H7 (cell line): ENCODE results near the gene BUD23. TPM values are rescaled to one million over a fixed set of nuclear protein-coding genes. Genes with fewer than 3 reads are reported as not detected.
A peak's percentile ranks its signal among the peaks of the same experiment; 100 is the strongest.

ENCODE experiments used
- DNase-seq: peaks from one replicate; pipeline ENCODE4 v3.0.0; 2012
- H3K27me3 ChIP-seq: 2 replicates; pipeline ENCODE4 v1.6.0; 2011; ENCODE audit warnings: mild to moderate bottlenecking, low read length; ENCODE audit not compliant: control insufficient read depth, insufficient read depth
- H3K36me3 ChIP-seq: replicated peaks from 2 replicates; pipeline ENCODE4 v1.5.1; 2011; ENCODE audit warnings: low read length; ENCODE audit not compliant: control insufficient read depth, insufficient read depth
- H3K4me3 ChIP-seq: 2 replicates; pipeline ENCODE4 v1.5.1; 2011; ENCODE audit warnings: low read depth, mild to moderate bottlenecking, control low read depth, low read length, moderate library complexity; ENCODE audit not compliant: insufficient read depth
- total RNA-seq: library from RNA; depleted of rRNA; stranded (reverse); fragments of >200 nt; shearing (Covaris generic); gene quantifications from 2 replicates; pipeline ENCODE4 v1.2.3, GENCODE V29; 2014

BUD23 gene
- total RNA-seq, 1 experiment from 2014 or later = 48.0 TPM

DNA sequence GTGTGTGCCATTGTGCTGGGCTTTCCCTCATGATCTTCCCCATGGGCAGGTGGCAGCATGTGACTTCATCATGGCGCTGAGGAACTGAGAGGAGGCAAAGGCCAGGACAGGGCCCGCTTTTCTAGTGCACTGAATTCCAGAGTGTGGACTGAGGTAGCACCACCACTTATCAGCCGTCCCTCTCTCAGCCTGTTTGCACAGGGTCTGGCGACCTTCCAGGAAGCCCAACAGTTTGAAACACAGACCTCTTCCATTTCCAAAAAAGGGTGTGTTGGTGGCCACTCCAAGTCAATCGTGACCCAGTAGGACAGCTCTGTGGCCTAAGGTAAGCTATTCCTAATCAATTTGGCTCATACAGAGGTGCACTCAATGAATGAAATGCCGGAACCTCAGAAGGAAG lies 4.5 kb upstream of the BUD23 start:
- no peak for DNase-seq
- no peaks in the 10 kb centered on the region for H3K27me3 ChIP-seq
- H3K4me3 ChIP-seq = no peak overlapping the region
- peaks cover 3% of the 10 kb centered on the region for H3K36me3 ChIP-seq

DNA sequence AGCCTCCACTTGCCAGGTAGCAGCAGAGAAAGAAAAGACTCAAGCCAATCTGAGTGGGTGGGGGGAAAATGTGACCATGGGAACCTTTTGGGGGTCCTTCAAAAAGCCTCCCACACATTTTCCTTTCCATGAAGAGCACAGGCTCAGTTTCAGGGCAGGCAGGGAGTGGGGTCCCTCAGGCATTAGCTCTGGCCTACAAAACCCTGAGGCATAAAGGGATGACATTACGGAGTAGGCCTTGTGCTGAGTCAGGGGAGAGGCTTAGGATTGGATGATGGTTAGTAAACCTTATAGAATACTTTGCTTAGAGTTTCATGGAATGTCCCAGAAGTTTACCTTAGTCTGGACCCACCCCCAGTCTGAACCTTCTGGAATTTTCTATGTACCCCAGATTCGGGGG lies 3.7 kb upstream of the BUD23 start:
- no peak overlapping the region for H3K4me3 ChIP-seq
- H3K36me3 ChIP-seq = peaks cover 3% of the 10 kb centered on the region
- no peaks in the 10 kb centered on the region for H3K27me3 ChIP-seq
- no peak for DNase-seq

DNA sequence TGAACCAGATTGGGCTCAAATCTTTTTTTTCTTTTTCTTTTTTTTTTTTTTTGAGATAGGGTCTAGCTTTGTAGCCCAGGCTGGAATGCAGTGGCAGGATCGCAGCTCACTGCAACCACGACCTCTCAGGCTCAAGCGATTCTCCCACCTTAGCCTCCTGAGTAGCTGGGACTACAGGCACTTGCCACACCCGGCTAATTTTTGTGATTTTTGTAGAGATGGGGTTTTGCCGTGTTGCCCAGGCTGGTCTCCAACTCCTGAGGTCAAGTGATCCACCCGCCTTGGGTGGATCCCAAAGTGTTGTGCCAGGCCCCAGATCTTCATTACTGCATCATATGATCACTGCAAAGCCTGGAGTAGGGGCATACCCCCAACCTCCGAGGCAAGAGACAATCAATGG lies 2.9 kb upstream of the BUD23 start:
- Histone ChIP-seq H3K4me3 (no peak overlapping the region), H3K36me3 (peaks cover 3% of the 10 kb centered on the region), H3K27me3 (no peaks in the 10 kb centered on the region)
- DNase-seq = no peak

DNA sequence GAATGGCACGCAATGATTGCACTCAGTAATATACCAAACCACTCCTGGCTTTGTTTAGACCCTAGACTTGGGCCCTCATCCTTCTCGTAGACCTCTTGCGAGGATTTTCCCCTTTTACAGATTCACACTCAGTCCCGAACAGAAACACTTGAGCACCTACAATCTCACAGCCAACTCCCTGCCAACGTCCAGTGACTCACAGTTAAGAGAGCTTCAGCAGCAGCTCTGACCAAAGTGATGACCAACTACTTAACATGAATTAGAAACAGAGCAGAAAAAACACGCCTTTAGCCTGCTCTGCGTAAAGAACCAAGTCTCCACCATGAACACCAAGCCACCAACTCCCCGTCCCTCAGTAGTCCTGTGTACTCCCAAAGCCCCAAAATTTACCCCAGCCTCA lies 2.4 kb upstream of the BUD23 start:
- no peak for DNase-seq
- no peaks in the 10 kb centered on the region for H3K27me3 ChIP-seq
- no peak overlapping the region for H3K4me3 ChIP-seq
- H3K36me3 ChIP-seq = peaks cover 3% of the 10 kb centered on the region

DNA sequence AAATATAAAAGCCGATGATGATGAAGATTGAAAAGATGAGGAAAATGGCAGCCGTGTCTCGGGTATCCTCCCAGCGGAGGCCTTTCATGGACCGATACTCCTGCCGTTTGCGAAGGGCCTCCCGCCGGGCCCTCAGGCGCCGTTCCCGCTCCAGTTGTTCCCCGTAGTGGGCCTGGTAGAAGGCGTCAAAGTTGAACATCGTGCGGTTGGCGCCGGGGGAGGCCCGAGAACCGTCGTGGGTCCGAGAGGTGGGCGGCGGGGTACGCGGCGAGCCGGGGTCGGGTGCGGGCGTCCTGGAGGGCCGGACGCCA lies 697 bp upstream of the BUD23 start:
- DNase-seq = peak; percentile 73

DNA sequence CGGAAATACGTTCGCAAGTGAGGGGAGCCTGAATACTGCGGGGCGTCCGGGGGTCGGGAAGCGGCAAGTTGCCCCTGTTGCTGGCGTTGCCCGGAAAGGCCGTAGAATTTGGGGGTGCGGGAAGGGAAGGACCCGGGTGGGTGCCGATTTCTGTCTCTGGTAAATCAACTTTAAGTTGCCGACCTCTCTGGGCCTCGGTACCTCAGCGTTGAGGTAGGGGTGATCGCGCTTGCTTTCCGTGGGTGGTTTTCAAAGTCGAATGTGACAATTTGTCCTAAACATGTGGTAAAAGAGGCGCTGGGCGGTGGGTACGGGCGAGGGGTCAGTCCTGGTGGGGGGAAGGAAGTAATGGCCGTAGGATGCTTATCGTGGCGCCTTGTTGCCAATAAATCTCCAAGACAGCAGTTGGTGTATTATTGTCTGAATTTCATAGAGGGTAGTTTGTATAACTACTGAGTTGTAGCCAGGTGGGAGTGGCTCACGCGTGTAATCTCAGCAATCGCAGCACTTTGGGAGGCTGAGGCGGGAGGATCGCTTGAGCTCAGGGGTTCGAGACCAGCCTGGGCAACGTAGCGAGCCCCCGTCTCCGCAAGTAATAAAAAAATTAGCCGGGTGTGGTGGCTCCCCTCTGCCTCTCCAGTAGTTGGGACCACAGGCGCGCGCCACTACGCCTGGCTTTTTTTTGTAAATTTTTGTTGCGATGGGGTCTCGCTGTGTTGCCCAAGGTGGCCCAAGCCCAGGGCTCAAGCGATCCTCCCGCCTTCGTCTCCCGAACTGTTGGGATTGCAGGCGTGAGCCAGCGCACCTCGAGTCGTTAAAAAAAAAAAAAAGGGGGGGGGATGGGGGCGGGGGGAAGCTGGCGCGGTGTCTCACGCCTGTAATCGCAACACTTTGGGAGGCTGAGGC lies 644 bp downstream of the BUD23 start:
- H3K4me3 ChIP-seq = peak overlapping the region; percentile 95

More for the DNA sequence above, 697 bp upstream of the BUD23 start:
- Histone ChIP-seq H3K4me3 (peak overlapping the region; percentile 95), H3K36me3 (peaks cover 6% of the 10 kb centered on the region), H3K27me3 (no peaks in the 10 kb centered on the region)

DNA sequence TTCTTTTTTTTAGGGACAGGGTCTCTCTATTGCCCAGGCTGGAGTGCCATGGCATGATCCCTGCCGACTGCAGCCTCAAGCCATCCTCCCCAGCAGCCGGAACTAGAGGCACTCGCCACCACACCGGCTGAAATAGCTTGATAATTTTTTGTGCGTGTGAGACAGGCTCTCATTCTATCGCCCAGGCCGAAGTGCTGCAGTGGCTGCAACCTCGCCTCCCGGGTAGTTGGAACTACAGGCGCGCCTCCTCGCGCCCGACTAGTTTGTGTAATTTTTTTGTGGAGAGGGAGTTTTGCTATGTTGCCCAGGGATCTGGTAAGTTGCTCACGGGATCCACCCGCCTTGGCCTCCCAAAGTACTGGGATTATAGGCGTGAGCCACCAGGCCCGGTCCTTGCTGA lies 1.9 kb downstream of the BUD23 start:
- Histone ChIP-seq H3K4me3 (no peak overlapping the region), H3K36me3 (peaks cover 10% of the 10 kb centered on the region), H3K27me3 (no peaks in the 10 kb centered on the region)
- DNase-seq = no peak

More for the DNA sequence above, 644 bp downstream of the BUD23 start:
- Histone ChIP-seq H3K27me3 (no peaks in the 10 kb centered on the region), H3K36me3 (peaks cover 8% of the 10 kb centered on the region)
- DNase-seq = peak; percentile 62

DNA sequence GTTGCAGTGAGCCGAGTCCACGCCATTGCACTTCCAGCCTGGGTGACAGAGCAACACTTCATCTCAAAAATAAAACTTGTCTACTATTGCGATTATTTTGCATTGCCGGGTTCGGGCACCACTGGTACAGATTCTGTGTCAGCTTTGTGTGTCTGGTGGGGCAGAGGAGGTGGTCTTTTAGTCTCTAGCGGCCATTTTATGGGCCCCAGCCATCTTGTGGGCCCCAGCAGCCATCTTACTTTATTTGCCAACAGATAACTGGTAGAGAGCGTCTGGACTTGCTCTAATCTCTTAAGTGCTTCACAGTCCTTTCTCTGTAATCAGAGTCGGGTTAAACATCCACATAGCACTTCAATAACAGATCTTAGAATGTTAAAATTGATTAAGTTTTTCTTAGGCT lies 4.9 kb downstream of the BUD23 start:
- H3K27me3 ChIP-seq = no peaks in the 10 kb centered on the region
- H3K4me3 ChIP-seq = no peak overlapping the region
- peaks cover 29% of the 10 kb centered on the region for H3K36me3 ChIP-seq
- DNase-seq = no peak

DNA sequence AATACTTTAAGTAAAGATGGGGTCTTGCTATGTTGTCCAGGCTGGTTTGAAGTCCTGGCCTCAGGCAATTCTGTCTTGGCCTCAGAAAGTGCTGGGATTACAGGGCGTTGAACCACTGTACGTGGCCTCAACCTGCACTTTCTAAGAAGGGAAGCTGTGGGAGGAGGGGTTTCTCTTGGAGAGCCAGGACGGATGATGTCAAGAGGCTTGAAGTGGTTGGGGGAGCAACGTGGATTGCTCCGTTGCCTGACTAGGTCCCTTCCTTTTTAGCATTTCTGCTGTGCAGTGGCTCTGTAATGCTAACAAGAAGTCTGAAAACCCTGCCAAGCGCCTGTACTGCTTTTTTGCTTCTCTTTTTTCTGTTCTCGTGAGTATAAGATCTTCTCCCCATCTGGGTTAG lies 7.2 kb downstream of the BUD23 start:
- peaks cover 39% of the 10 kb centered on the region for H3K36me3 ChIP-seq
- DNase-seq = no peak

DNA sequence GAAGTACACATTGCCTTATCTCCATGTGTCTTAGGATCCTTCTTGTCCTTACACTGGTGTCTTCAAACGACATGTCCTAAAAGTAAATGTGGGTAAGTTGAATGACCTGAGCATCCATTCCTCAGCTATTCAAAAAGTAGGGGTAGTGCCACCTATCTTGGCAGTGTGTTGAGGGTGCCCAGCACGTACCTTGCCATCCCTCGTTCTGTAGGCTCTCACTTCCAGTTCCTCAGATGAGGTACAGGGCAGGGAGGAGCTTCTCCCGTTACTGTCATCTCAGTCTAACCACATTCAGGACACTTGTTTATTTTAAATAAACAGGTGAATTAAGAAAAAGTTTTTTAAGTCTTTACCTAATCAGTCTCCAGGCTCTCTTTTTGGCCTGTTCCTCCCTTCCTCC lies 13.0 kb downstream of the BUD23 start:
- no peaks in the 10 kb centered on the region for H3K27me3 ChIP-seq
- no peak for DNase-seq
- no peak overlapping the region for H3K4me3 ChIP-seq
- peaks cover 36% of the 10 kb centered on the region for H3K36me3 ChIP-seq

More for the DNA sequence above, 7.2 kb downstream of the BUD23 start:
- no peaks in the 10 kb centered on the region for H3K27me3 ChIP-seq
- no peak overlapping the region for H3K4me3 ChIP-seq

DNA sequence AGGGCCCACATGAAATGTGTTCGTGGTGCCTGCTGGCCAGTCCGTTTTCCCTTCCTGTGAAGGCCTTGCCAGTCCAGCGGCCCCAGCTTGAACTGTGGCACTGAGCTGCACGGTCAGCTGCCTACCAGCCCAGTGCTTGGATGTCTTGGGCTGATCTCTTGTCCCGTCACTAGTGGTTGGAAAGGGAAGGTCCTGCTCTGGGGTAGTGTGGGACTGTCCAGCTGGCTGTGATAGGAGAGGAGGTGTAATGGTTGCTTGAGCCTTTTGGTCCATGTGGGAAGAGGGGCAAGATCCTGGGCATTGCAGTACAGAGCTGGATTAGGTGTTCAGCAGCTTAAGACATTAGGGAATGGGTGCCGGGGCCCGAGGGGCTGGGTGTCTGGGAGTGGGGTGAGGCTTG lies 15.0 kb downstream of the BUD23 start:
- H3K4me3 ChIP-seq = no peak overlapping the region
- no peaks in the 10 kb centered on the region for H3K27me3 ChIP-seq
- DNase-seq = no peak
- peaks cover 24% of the 10 kb centered on the region for H3K36me3 ChIP-seq

DNA sequence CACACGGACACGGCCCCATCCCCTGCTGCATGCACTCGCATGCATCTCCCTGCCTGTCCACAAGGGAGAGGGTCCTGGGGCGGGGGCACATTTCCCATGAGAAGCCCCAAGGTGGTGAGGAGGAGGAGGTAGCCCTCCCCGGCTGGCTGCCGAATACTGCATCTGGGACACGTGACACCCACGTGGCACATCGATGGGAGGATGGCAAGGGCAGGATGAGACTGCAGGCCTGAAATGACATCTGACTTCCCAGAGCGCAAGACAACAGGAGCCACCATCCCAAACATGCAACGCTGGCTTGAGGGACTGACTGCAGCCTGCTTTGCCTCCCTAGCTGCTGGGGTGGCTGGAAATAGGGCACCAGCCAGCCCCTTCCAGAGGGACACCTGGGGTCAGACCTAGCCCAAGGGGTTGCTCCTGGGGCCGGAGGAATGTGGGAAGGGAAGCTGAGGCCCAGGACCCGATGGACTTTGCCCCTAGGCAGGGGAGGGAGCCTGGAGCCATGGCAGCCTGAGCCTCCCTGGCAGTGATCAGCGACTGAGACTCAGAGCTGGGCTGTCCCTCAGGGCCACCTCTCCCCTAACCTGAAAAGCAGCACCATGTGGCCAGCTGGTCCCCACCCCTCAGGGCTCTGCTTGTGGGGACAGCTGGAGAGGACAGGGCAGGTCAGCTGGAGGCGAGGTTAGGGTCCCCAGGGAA lies 16.1 kb downstream of the BUD23 start:
- DNase-seq = peak; percentile 75
- H3K4me3 ChIP-seq = no peak overlapping the region
- H3K27me3 ChIP-seq = no peaks in the 10 kb centered on the region
- H3K36me3 ChIP-seq = peaks cover 16% of the 10 kb centered on the region

DNA sequence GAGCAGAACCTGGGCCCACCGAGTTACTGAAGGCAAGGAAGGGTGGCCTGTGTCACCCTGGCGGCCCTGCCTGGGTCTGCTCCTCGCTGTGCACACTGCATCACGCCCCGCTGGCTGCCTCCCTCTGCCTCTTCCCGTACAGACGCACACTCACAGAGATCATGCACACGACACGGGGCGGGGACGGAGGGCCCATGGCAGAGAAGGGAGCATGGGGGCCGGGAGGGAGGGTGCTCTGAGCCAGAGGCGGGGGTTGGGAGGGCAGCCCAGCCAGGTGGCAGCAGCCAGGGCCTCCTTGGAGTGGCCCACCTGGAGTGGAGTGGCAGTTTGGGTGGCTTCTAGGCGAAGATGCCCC lies 16.6 kb downstream of the BUD23 start:
- peak; percentile 60 for DNase-seq
- H3K4me3 ChIP-seq = no peak overlapping the region
- H3K36me3 ChIP-seq = peaks cover 16% of the 10 kb centered on the region
- H3K27me3 ChIP-seq = no peaks in the 10 kb centered on the region

DNA sequence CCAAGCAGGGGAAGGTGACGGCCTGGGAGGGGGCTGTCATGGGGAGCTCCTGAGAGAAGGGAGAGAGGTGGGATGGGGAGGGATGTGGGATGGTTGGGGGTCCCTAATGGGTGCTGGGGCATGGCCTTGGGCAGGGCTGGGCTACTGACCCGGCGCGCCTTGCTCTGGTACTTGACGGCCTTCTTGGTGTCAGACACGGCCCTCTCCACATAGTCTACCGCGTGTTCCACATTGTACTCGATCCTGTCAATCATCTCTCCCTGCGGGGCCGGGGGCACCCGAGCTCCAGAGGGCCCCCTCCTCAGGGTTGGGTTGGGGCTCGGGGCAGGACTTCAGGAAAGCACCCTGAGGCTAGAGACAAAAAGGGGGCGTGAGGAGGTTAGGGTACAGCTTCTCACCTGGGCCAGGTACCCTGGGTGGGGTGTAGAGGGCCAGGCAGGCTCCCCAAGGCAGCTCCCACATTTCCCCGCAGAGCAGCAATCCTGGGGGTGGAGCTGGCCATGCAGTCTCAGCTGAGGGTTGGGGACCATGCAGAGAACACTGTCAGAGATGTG lies 17.3 kb downstream of the BUD23 start:
- DNase-seq = peak; percentile 57
- H3K36me3 ChIP-seq = peaks cover 14% of the 10 kb centered on the region
- H3K4me3 ChIP-seq = no peak overlapping the region

DNA sequence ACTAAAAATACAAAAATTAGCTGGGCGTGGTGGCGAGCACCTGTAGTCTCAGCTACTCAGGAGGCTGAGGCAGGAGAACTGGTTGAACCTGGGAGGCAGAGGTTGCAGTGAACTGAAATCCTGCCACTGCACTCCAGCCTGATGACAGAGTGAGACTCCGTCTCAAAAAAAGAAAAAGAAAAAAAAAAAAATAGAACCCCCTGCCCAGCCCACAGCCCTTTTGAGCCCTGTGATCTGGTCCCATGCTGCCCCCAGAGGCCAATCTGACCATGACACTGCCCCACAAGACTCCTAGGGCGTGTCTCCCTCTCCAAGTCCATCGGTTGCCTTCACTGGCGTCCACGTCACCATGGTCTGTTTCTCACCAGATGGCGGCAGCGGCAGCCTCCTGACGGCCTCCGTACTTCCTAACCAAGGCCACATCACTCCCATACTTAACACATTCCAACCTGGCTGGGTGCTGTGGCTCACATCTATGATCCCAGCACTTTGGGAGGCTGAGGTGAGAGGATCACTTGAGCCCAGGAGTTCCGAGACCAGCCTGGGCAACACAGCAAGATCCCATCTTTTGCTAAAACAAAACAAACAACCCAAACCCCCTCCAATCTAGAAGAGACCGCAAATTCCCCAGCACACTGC lies 18.1 kb downstream of the BUD23 start:
- Histone ChIP-seq H3K4me3 (no peak overlapping the region), H3K36me3 (peaks cover 9% of the 10 kb centered on the region), H3K27me3 (no peaks in the 10 kb centered on the region)
- DNase-seq = peak; percentile 95

More for the DNA sequence above, 17.3 kb downstream of the BUD23 start:
- no peaks in the 10 kb centered on the region for H3K27me3 ChIP-seq
